Parathyroid adenoma (tissue), 2 donors: ENCODE data around the gene TSPAN11.

ENCODE experiments used
- H2AFZ ChIP-seq: fragments of 300-600 bp; sonication (generic); one replicate; pipeline ENCODE4 v1.7.0; 2017; ENCODE audit warnings: antibody characterized with exemption, mild to moderate bottlenecking
- H3K27ac ChIP-seq: fragments of 300-600 bp; sonication (generic); one replicate; pipeline ENCODE4 v1.7.0; 2017
- H3K27me3 ChIP-seq: fragments of 300-600 bp; sonication (generic); one replicate; pipeline ENCODE4 v1.7.0; 2017; ENCODE audit warnings: low read length; ENCODE audit not compliant: control insufficient read depth, insufficient read depth
- H3K36me3 ChIP-seq: fragments of 300-600 bp; sonication (generic); one replicate; pipeline ENCODE4 v1.7.0; 2017; ENCODE audit warnings: low read length; ENCODE audit not compliant: control insufficient read depth, insufficient read depth
- H3K4me1 ChIP-seq: fragments of 300-600 bp; sonication (generic); one replicate; pipeline ENCODE4 v1.7.0; 2017; ENCODE audit warnings: control low read depth
- H3K4me2 ChIP-seq: fragments of 300-600 bp; sonication (generic); one replicate; pipeline ENCODE4 v1.7.0; 2017; ENCODE audit warnings: low read length
- H3K4me3 ChIP-seq: fragments of 300-600 bp; sonication (generic); one replicate; pipeline ENCODE4 v1.7.0; 2017; ENCODE audit warnings: low read depth, low read length
- H3K79me2 ChIP-seq: fragments of 300-600 bp; sonication (generic); one replicate; pipeline ENCODE4 v1.7.0; 2017; ENCODE audit warnings: control low read depth
- H3K9ac ChIP-seq: fragments of 300-600 bp; sonication (generic); one replicate; pipeline ENCODE4 v1.7.0; 2017; ENCODE audit warnings: mild to moderate bottlenecking
- H3K9me3 ChIP-seq: fragments of 300-600 bp; sonication (generic); one replicate; pipeline ENCODE4 v1.7.0; 2017; ENCODE audit warnings: low read length; ENCODE audit not compliant: control insufficient read depth
- TF ChIP-seq, protein P1 (sequence below): fragments of 300-600 bp; sonication (generic); IDR thresholded peaks from one replicate; pipeline ENCODE4 v1.7.0; 2017; ENCODE audit warnings: antibody characterized with exemption, mild to moderate bottlenecking
- donor health status: primary hyperparathyroidism.

TSPAN11 gene

DNA sequence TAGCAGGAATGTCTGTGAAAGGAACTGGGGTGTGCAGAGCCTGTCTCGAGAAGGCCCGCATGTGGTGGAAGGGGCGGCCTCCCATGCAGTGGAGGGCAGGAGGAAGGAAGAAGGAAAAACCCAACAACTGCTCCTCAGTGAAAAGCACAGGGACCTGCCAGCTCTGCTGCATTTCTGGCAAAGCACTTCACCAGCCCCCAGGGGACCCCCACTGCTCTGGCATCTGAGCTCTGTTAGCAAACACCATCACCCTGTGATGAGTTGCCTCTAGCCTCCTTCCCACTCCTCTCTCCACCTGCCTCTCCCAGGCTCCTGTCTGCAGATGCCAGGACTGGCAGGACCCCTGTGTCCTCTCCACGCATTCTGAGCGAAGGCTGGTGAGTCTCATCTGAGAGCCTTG lies 78.1 kb downstream of the TSPAN11 start:
- TF ChIP-seq, protein P1, sequence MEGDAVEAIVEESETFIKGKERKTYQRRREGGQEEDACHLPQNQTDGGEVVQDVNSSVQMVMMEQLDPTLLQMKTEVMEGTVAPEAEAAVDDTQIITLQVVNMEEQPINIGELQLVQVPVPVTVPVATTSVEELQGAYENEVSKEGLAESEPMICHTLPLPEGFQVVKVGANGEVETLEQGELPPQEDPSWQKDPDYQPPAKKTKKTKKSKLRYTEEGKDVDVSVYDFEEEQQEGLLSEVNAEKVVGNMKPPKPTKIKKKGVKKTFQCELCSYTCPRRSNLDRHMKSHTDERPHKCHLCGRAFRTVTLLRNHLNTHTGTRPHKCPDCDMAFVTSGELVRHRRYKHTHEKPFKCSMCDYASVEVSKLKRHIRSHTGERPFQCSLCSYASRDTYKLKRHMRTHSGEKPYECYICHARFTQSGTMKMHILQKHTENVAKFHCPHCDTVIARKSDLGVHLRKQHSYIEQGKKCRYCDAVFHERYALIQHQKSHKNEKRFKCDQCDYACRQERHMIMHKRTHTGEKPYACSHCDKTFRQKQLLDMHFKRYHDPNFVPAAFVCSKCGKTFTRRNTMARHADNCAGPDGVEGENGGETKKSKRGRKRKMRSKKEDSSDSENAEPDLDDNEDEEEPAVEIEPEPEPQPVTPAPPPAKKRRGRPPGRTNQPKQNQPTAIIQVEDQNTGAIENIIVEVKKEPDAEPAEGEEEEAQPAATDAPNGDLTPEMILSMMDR: no peak
- Histone ChIP-seq H3K27ac (no peak overlapping the region), H3K9me3 (no peaks in the 10 kb centered on the region), H2AFZ (no peak overlapping the region), H3K4me1 (no peaks in the 10 kb centered on the region), H3K4me3 (no peak overlapping the region), H3K36me3 (no peaks in the 10 kb centered on the region), H3K9ac (no peak overlapping the region), H3K4me2 (no peak overlapping the region), H3K27me3 (no peaks in the 10 kb centered on the region), H3K79me2 (no peaks in the 10 kb centered on the region)

DNA sequence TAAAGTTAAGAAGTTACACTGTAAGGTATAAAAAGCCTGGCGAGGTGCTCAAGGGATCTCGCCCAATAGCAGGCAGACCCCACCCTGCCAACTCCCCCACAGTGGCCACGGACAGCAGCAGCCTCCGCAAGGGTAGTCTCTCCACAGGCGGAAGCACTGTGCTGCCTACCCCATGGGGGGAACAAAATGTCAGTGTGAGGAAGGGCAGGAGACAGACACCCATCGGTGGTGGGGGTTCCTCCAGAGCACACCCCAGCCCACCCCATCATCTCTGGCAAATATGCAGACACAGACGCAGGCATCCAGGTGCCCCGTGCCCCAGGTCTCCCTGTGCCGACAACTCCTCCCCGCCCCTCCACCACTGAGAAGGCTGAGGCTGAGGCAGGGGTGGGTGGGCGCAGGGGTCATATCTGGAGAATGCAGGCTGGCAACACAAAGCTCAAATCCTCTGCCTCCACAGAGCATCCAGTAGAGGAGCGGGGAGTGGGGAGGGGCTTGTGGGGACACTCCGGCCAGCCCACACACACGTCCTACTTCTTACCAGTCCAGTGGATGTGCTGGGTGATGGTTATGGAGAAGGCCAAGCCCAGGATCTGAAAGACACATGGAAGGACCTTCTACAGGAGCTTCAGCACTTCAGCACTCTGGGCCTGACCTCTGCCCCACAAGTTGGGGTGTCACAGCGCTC lies 78.9 kb downstream of the TSPAN11 start:
- no peak overlapping the region for H3K27ac ChIP-seq
- H3K4me2 ChIP-seq: no peak overlapping the region
- H3K4me3 ChIP-seq: no peak overlapping the region
- H3K4me1 ChIP-seq: no peaks in the 10 kb centered on the region
- no peaks in the 10 kb centered on the region for H3K9me3 ChIP-seq
- no peak overlapping the region for H3K9ac ChIP-seq
- TF ChIP-seq, protein P1: no peak
- H3K79me2 ChIP-seq: no peaks in the 10 kb centered on the region
- no peaks in the 10 kb centered on the region for H3K27me3 ChIP-seq
- H3K36me3 ChIP-seq: no peaks in the 10 kb centered on the region
- no peak overlapping the region for H2AFZ ChIP-seq

DNA sequence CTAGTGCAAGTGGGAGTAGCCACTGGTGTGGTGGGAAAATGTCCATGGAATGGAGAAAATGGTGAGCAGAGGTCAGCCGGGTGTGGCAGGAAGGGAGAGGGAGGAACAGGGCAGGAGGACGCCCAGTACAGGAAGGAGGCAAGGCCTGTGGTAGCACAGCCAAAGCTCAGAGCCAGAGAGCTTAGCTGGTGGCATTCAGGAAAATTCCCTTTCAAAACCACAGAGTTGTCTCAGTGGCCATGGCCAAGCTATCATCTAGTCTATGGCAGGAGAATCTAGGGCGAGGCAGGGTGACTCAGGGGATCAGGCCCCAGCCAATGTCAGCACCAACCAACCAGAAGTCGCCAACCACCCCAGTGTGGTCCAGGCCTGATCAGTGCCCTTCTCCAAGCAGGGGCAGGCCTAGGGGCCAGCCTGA lies 79.4 kb downstream of the TSPAN11 start:
- Histone ChIP-seq H3K9ac (no peak overlapping the region), H3K9me3 (no peaks in the 10 kb centered on the region), H3K79me2 (no peaks in the 10 kb centered on the region), H3K4me3 (no peak overlapping the region), H3K4me1 (no peaks in the 10 kb centered on the region), H3K36me3 (no peaks in the 10 kb centered on the region), H3K4me2 (no peak overlapping the region), H3K27ac (no peak overlapping the region), H3K27me3 (no peaks in the 10 kb centered on the region), H2AFZ (no peak overlapping the region)
- TF ChIP-seq, protein P1: no peak

DNA sequence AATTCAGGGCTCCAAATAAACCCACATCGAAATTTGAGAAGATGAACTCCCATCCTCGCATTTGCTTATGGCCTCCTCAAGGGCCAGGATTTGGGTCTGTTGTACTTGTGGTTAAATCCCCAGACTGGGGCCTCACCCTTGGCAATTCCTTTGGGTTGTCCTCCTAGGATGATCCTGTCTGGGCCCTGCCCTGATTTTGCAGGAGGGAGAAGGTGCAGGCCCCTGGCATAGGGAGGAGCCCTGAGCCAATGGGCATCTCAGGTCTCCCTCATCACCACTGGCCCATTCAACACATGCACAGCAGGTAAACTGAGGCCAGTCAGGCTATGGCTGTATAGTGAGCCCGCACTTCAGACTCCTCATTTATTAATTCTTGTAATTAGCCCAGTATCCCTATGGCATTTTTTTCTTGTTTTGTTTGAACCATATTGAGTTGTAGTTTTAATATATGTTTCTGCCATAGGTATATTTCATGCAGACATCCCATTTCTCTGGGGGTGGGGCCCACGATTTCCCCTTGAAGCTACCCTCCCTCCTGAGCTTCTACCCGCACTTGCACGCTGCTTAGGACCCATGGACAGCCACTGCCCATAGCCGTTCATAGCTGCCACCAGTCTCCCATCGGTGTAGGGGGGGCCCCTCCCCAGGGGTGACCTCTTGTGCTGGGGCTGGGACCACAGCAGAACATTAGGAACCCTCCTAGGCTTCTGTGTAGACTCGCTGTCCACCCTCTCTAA lies 80.0 kb downstream of the TSPAN11 start:
- Histone ChIP-seq H3K4me3 (no peak overlapping the region), H3K4me1 (no peaks in the 10 kb centered on the region), H3K27ac (no peak overlapping the region), H3K36me3 (no peaks in the 10 kb centered on the region), H3K9ac (no peak overlapping the region), H3K27me3 (no peaks in the 10 kb centered on the region), H3K4me2 (no peak overlapping the region), H2AFZ (no peak overlapping the region), H3K9me3 (no peaks in the 10 kb centered on the region), H3K79me2 (no peaks in the 10 kb centered on the region)
- TF ChIP-seq, protein P1: no peak

DNA sequence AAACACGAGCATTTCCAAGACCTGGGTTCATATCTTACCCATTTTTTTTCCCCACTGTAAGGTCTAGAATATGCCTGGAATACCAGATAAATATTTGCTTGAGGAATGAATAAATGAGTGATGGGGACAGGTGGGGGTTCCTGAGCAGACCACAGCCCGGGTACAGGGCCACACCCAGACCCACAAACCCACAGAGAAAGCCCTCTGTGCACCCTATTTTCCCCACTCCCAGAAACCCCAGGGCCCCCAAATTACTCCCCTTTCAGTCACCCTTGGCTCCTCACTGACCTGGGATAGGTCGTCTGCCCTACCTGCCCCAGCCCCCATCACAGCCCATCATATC lies 80.6 kb downstream of the TSPAN11 start:
- Histone ChIP-seq H3K4me1 (no peaks in the 10 kb centered on the region), H3K27me3 (no peaks in the 10 kb centered on the region), H3K79me2 (no peaks in the 10 kb centered on the region), H3K36me3 (no peaks in the 10 kb centered on the region), H3K9ac (no peak overlapping the region), H3K4me3 (no peak overlapping the region), H2AFZ (no peak overlapping the region), H3K27ac (no peak overlapping the region), H3K9me3 (no peaks in the 10 kb centered on the region), H3K4me2 (no peak overlapping the region)
- TF ChIP-seq, protein P1: no peak
